Measurements from ENCODE around the gene CMC4. TPM values are rescaled to one million over a fixed set of nuclear protein-coding genes. Genes with fewer than 3 reads are reported as not detected.

CMC4 gene
- total RNA-seq = 10 to 100 TPM in 1 of 2 donors, 1 to 10 TPM in 1; 5.5 to 18.6 TPM
- polyA plus RNA-seq (ENCODE audit: insufficient read length in 2 of 2) = 10 to 100 TPM; 10.9 to 13.8 TPM
- long read RNA-seq, donor 1, transcript CMC4-202 (3 exons, 1,107 nt) = major isoform, 25 of 25 reads
- long read RNA-seq, donor 1, partial matches to known transcripts = 0 of 25 reads
- long read RNA-seq, donor 1, other reads (novel, unspliced or antisense) = 0 of 25 reads
- long read RNA-seq, donor 2, partial matches to known transcripts = 0 of 4 reads
- long read RNA-seq, donor 2, other reads (novel, unspliced or antisense) = 0 of 4 reads
- long read RNA-seq, donor 3, transcript CMC4-202 (3 exons, 1,107 nt) = major isoform, 10 of 10 reads
- long read RNA-seq, donor 3, partial matches to known transcripts = 0 of 10 reads
- long read RNA-seq, donor 3, other reads (novel, unspliced or antisense) = 0 of 10 reads
- long read RNA-seq, donor 4, transcript CMC4-202 (3 exons, 1,107 nt) = major isoform, 19 of 25 reads
- long read RNA-seq, donor 4, partial matches to known transcripts = 5 of 25 reads
- long read RNA-seq, donor 4, other reads (novel, unspliced or antisense) = 0 of 25 reads

- H3K4me3 ChIP-seq (ENCODE audit: low read depth, low read length) = peak within 1 kb of the TSS; percentile 64
- H3K27ac ChIP-seq (ENCODE audit: low read depth, low read length) = peak within 1 kb of the TSS; percentile 79
- H3K9me3 ChIP-seq (ENCODE audit: control insufficient read depth, insufficient read depth, low read length) = no peaks in the 10 kb centered on the region
- DNase-seq (ENCODE audit: low read depth in 4 of 6, low spot score in 6 of 6) = peak in 5 of 6 donors; percentile 33 to 91 (median 59)
- H3K36me3 ChIP-seq (ENCODE audit: control insufficient read depth, insufficient read depth, low read length) = peaks cover 3% of the 10 kb centered on the region
- 29% methylated on average over 67 of the region's 81 CpGs for WGBS (ENCODE audit: insufficient coverage)
- peaks cover 3% of the 10 kb centered on the region for H3K4me1 ChIP-seq (ENCODE audit: control insufficient read depth, insufficient read depth, low read length)
- H3K27me3 ChIP-seq (ENCODE audit: control insufficient read depth, insufficient read depth, low read length) = no peaks in the 10 kb centered on the region
These were observed at the start of gene CMC4, which contains the start of the genes BRCC3 and MTCP1 for GRCh38 chrX:155070975-155071693. CMC4 (minus strand) TSS chrX:155071136; CDS start chrX:155064023, 7,113 bp downstream. BRCC3 (plus strand) TSS chrX:155071508; CDS start chrX:155071528, 20 bp downstream. MTCP1 (minus strand) TSS chrX:155071136; CDS start chrX:155066010, 5,126 bp downstream.

GRCh38 chrX:155115174-155115819 is 44.4 kb upstream of the CMC4 start:
- Histone ChIP-seq H3K27me3 (ENCODE audit: control insufficient read depth, insufficient read depth, low read length) (no peaks in the 10 kb centered on the region), H3K9me3 (ENCODE audit: control insufficient read depth, insufficient read depth, low read length) (no peaks in the 10 kb centered on the region), H3K4me1 (ENCODE audit: control insufficient read depth, insufficient read depth, low read length) (no peaks in the 10 kb centered on the region), H3K27ac (ENCODE audit: low read depth, low read length) (no peak overlapping the region), H3K4me3 (ENCODE audit: low read depth, low read length) (no peak overlapping the region), H3K36me3 (ENCODE audit: control insufficient read depth, insufficient read depth, low read length) (no peaks in the 10 kb centered on the region)
- DNase-seq (ENCODE audit: low read depth in 4 of 6, low spot score in 6 of 6) = no peak
- 60% methylated on average over 1 of the region's 1 CpG for WGBS (ENCODE audit: insufficient coverage)

- H3K4me3 ChIP-seq (ENCODE audit: low read depth, low read length) = no peak overlapping the region
- H3K27ac ChIP-seq (ENCODE audit: low read depth, low read length) = no peak overlapping the region
- no peak for DNase-seq (ENCODE audit: low read depth in 4 of 6, low spot score in 6 of 6)
- H3K4me1 ChIP-seq (ENCODE audit: control insufficient read depth, insufficient read depth, low read length) = no peaks in the 10 kb centered on the region
- no peaks in the 10 kb centered on the region for H3K9me3 ChIP-seq (ENCODE audit: control insufficient read depth, insufficient read depth, low read length)
- H3K36me3 ChIP-seq (ENCODE audit: control insufficient read depth, insufficient read depth, low read length) = no peaks in the 10 kb centered on the region
- 81% methylated on average over 3 of the region's 4 CpGs for WGBS (ENCODE audit: insufficient coverage)
- no peaks in the 10 kb centered on the region for H3K27me3 ChIP-seq (ENCODE audit: control insufficient read depth, insufficient read depth, low read length)
These were observed 42.2 kb upstream of the CMC4 start for GRCh38 chrX:155113097-155113496.

GRCh38 chrX:155112171-155112570 is 41.2 kb upstream of the CMC4 start:
- H3K4me1 ChIP-seq (ENCODE audit: control insufficient read depth, insufficient read depth, low read length) = no peaks in the 10 kb centered on the region
- no peak overlapping the region for H3K4me3 ChIP-seq (ENCODE audit: low read depth, low read length)
- DNase-seq (ENCODE audit: low read depth in 4 of 6, low spot score in 6 of 6) = no peak
- H3K36me3 ChIP-seq (ENCODE audit: control insufficient read depth, insufficient read depth, low read length) = no peaks in the 10 kb centered on the region
- H3K27ac ChIP-seq (ENCODE audit: low read depth, low read length) = no peak overlapping the region
- no peaks in the 10 kb centered on the region for H3K9me3 ChIP-seq (ENCODE audit: control insufficient read depth, insufficient read depth, low read length)
- 71% methylated on average over 1 of the region's 3 CpGs for WGBS (ENCODE audit: insufficient coverage)
- H3K27me3 ChIP-seq (ENCODE audit: control insufficient read depth, insufficient read depth, low read length) = no peaks in the 10 kb centered on the region

- DNase-seq (ENCODE audit: low read depth in 4 of 6, low spot score in 6 of 6) = no peak
- H3K27ac ChIP-seq (ENCODE audit: low read depth, low read length) = no peak overlapping the region
- H3K27me3 ChIP-seq (ENCODE audit: control insufficient read depth, insufficient read depth, low read length) = no peaks in the 10 kb centered on the region
- no peaks in the 10 kb centered on the region for H3K4me1 ChIP-seq (ENCODE audit: control insufficient read depth, insufficient read depth, low read length)
- no peaks in the 10 kb centered on the region for H3K9me3 ChIP-seq (ENCODE audit: control insufficient read depth, insufficient read depth, low read length)
- no peaks in the 10 kb centered on the region for H3K36me3 ChIP-seq (ENCODE audit: control insufficient read depth, insufficient read depth, low read length)
- no peak overlapping the region for H3K4me3 ChIP-seq (ENCODE audit: low read depth, low read length)
These were observed 37.5 kb upstream of the CMC4 start for GRCh38 chrX:155108427-155108826.

- no peak overlapping the region for H3K4me3 ChIP-seq (ENCODE audit: low read depth, low read length)
- no peaks in the 10 kb centered on the region for H3K36me3 ChIP-seq (ENCODE audit: control insufficient read depth, insufficient read depth, low read length)
- no peak overlapping the region for H3K27ac ChIP-seq (ENCODE audit: low read depth, low read length)
- no CpG with 5 or more reads among the region's 2 CpGs for WGBS (ENCODE audit: insufficient coverage)
- H3K9me3 ChIP-seq (ENCODE audit: control insufficient read depth, insufficient read depth, low read length) = no peaks in the 10 kb centered on the region
- H3K4me1 ChIP-seq (ENCODE audit: control insufficient read depth, insufficient read depth, low read length) = no peaks in the 10 kb centered on the region
- no peak for DNase-seq (ENCODE audit: low read depth in 4 of 6, low spot score in 6 of 6)
- no peaks in the 10 kb centered on the region for H3K27me3 ChIP-seq (ENCODE audit: control insufficient read depth, insufficient read depth, low read length)
These were observed 35.0 kb upstream of the CMC4 start for GRCh38 chrX:155105919-155106318.

GRCh38 chrX:155094468-155095061 is 23.6 kb upstream of the CMC4 start:
- no peak overlapping the region for H3K27ac ChIP-seq (ENCODE audit: low read depth, low read length)
- H3K27me3 ChIP-seq (ENCODE audit: control insufficient read depth, insufficient read depth, low read length) = no peaks in the 10 kb centered on the region
- no peaks in the 10 kb centered on the region for H3K36me3 ChIP-seq (ENCODE audit: control insufficient read depth, insufficient read depth, low read length)
- no peaks in the 10 kb centered on the region for H3K9me3 ChIP-seq (ENCODE audit: control insufficient read depth, insufficient read depth, low read length)
- peak in 2 of 6 donors; percentile 35 to 69 for DNase-seq (ENCODE audit: low read depth in 4 of 6, low spot score in 6 of 6)
- H3K4me3 ChIP-seq (ENCODE audit: low read depth, low read length) = no peak overlapping the region
- no peaks in the 10 kb centered on the region for H3K4me1 ChIP-seq (ENCODE audit: control insufficient read depth, insufficient read depth, low read length)
- no CpG with 5 or more reads among the region's 4 CpGs for WGBS (ENCODE audit: insufficient coverage)

- H3K36me3 ChIP-seq (ENCODE audit: control insufficient read depth, insufficient read depth, low read length) = peaks cover 12% of the 10 kb centered on the region
- no peak for DNase-seq (ENCODE audit: low read depth in 4 of 6, low spot score in 6 of 6)
- H3K27ac ChIP-seq (ENCODE audit: low read depth, low read length) = no peak overlapping the region
- WGBS (ENCODE audit: insufficient coverage) = 88% methylated on average over 26 of the region's 26 CpGs
- H3K27me3 ChIP-seq (ENCODE audit: control insufficient read depth, insufficient read depth, low read length) = no peaks in the 10 kb centered on the region
- no peaks in the 10 kb centered on the region for H3K9me3 ChIP-seq (ENCODE audit: control insufficient read depth, insufficient read depth, low read length)
- no peak overlapping the region for H3K4me3 ChIP-seq (ENCODE audit: low read depth, low read length)
- no peaks in the 10 kb centered on the region for H3K4me1 ChIP-seq (ENCODE audit: control insufficient read depth, insufficient read depth, low read length)
These were observed 16.2 kb upstream of the CMC4 start for GRCh38 chrX:155086961-155087735.
